ENCODE data around the gene LETM1.

- no peak for TF ChIP-seq MAX (IDR thresholded peaks at IDR 0.05)
- TF ChIP-seq RAD21 (IDR thresholded peaks at IDR 0.05; ENCODE audit: low read depth), result no peak
- TF ChIP-seq CTCF (IDR thresholded peaks at IDR 0.05 in 2 of 3, conservative IDR thresholded peaks at IDR 0.05 in 1 of 3; ENCODE audit: borderline replicate concordance in 1 of 3, insufficient read depth in 1 of 3, low read depth in 2 of 3, low read length in 2 of 3), result no peak
- TF ChIP-seq SP1 (IDR thresholded peaks at IDR 0.05; ENCODE audit: low read depth), result no peak
- no peak for TF ChIP-seq EZH2 (IDR thresholded peaks at IDR 0.05)
- no peak for TF ChIP-seq EZH2phosphoT487 (IDR thresholded peaks at IDR 0.05; ENCODE audit: borderline replicate concordance)
- TF ChIP-seq POLR2A (IDR thresholded peaks at IDR 0.05; ENCODE audit: borderline replicate concordance, extremely low read depth, insufficient read depth, insufficient read length), result no peak
- no peak for TF ChIP-seq REST (IDR thresholded peaks at IDR 0.05; ENCODE audit: low read depth)
- no peak for TF ChIP-seq POLR2AphosphoS5 (IDR thresholded peaks at IDR 0.05; ENCODE audit: low read depth, low read length)
- TF ChIP-seq ATF3 (IDR thresholded peaks at IDR 0.05), result no peak
- TF ChIP-seq ZFX (IDR thresholded peaks at IDR 0.05), result peak; percentile 97
- no peak for TF ChIP-seq YY1 (IDR thresholded peaks at IDR 0.05; ENCODE audit: extremely low read depth, insufficient replicate concordance, low read depth, low read length)
- no peak for TF ChIP-seq TCF7L2 (IDR thresholded peaks at IDR 0.05; ENCODE audit: borderline replicate concordance, extremely low read depth, insufficient read depth, insufficient read length)
- no peak for TF ChIP-seq ZNF274 (IDR thresholded peaks at IDR 0.05; ENCODE audit: low read depth, low read length)
Observed at GRCh38 chr4:1855333-1856070, 454 bp downstream of the LETM1 start.
